Tibial artery (tissue), 4 donors: Measurements from ENCODE around the gene FHOD3.

Source experiments
- DNase-seq, 2 donors: peaks; one replicate each; pipeline ENCODE4 v3.0.0-alpha.2; 2019
- H3K27ac ChIP-seq, 2 donors: fragments of 200-600 bp; sonication (generic) in 1 of 2; 1 replicate in 1 of 2; 2 replicates in 1 of 2; pipeline ENCODE4 v1.5.1; 2018 to 2019; ENCODE audit warnings: mild to moderate bottlenecking in 1 of 2
- H3K27me3 ChIP-seq, 2 donors: fragments of 200-600 bp; sonication (generic) in 1 of 2; one replicate each; pipeline versions ENCODE4 v1.5.1 to v1.6.0; 2016 to 2019
- H3K36me3 ChIP-seq, 3 donors: fragments of 200-600 bp; sonication (generic) in 2 of 3; one replicate each; pipeline ENCODE4 v1.5.1; 2016 to 2019; ENCODE audit warnings: mild to moderate bottlenecking in 2 of 3
- H3K4me1 ChIP-seq, 4 donors: fragments of 200-600 bp; sonication (generic) in 2 of 4; 1 replicate in 3 of 4; 2 replicates in 1 of 4; pipeline ENCODE4 v1.5.1; 2016 to 2019
- H3K4me3 ChIP-seq, 2 donors: fragments of 200-600 bp; sonication (generic) in 1 of 2; 1 replicate in 1 of 2; 2 replicates in 1 of 2; pipeline ENCODE4 v1.5.1; 2018 to 2019; ENCODE audit warnings: mild to moderate bottlenecking in 2 of 2
- H3K9me3 ChIP-seq, 3 donors: fragments of 200-600 bp; sonication (generic) in 1 of 3; one replicate each; pipeline ENCODE4 v1.5.1; 2016 to 2019
- intact Hi-C: fragments of 100-400 bp; cut with DNase I; formaldehyde crosslinking; loops from one replicate; pipeline ENCODE4 v1.15.0; 2023; ENCODE audit warnings: low total_unique reads
- TF ChIP-seq, protein P1 (sequence below), 2 experiments: fragments of 200-600 bp in 1 of 2; fragments of 450-650 bp in 1 of 2; IDR thresholded peaks; one replicate each; pipeline ENCODE4 v1.5.1; 2017 to 2019; ENCODE audit warnings: antibody characterized with exemption in 2 of 2, mild to moderate bottlenecking in 1 of 2, moderate library complexity in 1 of 2

The FHOD3 gene

DNA sequence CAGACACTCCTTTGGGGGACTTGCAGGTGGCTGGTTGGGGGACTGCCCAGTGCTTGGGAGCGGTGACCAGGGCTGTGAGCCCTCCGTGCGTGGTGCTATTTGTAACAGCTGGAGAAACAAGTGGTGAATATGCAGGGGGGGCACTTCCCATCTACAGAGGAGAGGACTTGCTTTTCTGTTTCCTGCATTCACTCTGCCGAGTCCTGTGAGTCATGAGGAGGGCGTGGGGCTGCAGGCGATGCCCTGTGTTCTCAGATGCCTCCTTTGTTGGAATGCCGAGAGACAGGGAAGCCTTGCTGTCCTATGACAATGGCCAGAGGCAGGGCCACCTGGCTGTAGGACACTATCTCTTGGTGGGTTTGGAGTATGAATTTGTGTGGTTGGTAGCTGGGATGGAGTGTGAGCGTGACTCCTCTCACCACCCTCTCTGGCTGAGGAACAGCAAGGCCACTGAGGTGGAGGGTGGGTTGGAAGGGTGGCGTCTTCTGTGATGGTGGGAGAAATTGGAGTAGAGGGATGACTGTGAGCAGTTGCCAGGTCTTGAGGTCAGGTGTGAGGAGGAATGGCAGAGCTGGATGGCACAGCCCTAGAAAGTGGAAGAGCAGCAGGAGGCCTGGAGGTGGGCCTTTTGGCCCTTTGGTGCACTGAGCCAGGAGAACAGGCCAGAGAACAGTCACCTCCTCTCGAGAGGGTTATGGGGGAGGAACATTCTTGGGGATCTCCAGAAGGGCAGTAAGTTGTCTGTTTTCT is 24.3 kb downstream of the FHOD3 start:
- Histone ChIP-seq H3K27ac (no peak overlapping the region), H3K4me1 (peaks cover 0 to 10% (median 3%) of the 10 kb centered on the region in 4 donors), H3K9me3 (peaks cover 0 to 16% (median 0%) of the 10 kb centered on the region in 3 donors), H3K4me3 (no peak overlapping the region), H3K27me3 (no peaks in the 10 kb centered on the region), H3K36me3 (no peaks in the 10 kb centered on the region)
- DNase-seq, result no peak
- intact Hi-C loops, result no loop called here
- TF ChIP-seq, protein P1, sequence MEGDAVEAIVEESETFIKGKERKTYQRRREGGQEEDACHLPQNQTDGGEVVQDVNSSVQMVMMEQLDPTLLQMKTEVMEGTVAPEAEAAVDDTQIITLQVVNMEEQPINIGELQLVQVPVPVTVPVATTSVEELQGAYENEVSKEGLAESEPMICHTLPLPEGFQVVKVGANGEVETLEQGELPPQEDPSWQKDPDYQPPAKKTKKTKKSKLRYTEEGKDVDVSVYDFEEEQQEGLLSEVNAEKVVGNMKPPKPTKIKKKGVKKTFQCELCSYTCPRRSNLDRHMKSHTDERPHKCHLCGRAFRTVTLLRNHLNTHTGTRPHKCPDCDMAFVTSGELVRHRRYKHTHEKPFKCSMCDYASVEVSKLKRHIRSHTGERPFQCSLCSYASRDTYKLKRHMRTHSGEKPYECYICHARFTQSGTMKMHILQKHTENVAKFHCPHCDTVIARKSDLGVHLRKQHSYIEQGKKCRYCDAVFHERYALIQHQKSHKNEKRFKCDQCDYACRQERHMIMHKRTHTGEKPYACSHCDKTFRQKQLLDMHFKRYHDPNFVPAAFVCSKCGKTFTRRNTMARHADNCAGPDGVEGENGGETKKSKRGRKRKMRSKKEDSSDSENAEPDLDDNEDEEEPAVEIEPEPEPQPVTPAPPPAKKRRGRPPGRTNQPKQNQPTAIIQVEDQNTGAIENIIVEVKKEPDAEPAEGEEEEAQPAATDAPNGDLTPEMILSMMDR (IDR thresholded peaks at IDR 0.05), result no peak

DNA sequence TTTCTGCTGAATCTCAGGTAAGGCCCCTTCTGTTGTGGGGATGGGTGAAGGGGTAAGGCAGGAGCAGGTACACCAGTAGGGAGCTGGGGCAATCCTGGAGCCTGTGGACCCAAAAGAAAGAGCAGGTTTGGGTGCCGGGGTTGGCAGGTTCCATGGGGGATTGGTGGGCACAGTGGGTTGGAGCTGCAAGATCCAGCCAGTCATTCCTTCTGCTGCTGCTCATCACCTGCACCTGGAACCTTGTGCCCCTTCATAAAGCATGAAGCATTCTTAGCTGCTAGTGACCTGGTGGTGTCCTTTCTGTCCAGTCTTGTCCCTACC is 24.9 kb downstream of the FHOD3 start:
- Histone ChIP-seq H3K27me3 (no peaks in the 10 kb centered on the region), H3K4me3 (no peak overlapping the region), H3K4me1 (peaks cover 0 to 10% (median 3%) of the 10 kb centered on the region in 4 donors), H3K27ac (no peak overlapping the region), H3K9me3 (peaks cover 0 to 16% (median 0%) of the 10 kb centered on the region in 3 donors), H3K36me3 (no peaks in the 10 kb centered on the region)
- intact Hi-C loops, result no loop called here
- TF ChIP-seq, protein P1 (IDR thresholded peaks at IDR 0.05), result no peak
- no peak for DNase-seq

DNA sequence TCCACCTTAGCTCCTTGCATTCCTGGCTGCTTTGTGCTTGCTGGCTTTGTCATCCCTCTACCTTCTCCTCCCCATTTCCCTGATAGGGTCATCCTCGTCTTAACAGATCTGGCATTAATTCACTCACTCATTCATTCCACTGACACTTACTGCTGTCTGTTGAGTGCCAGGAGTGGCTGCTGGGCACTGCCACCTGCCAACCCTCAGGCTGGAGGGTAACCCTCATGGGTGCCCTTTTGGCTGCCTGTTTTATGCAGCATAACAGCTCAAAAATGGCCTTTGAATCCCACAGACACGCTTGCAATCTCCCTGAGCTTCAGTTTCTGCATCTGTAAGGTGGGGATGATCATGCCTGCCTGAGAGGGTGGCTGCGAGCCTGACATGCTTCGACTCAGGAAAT is 25.2 kb downstream of the FHOD3 start:
- peaks cover 0 to 10% (median 3%) of the 10 kb centered on the region in 4 donors for H3K4me1 ChIP-seq
- H3K27me3 ChIP-seq, result no peaks in the 10 kb centered on the region
- no peak overlapping the region for H3K27ac ChIP-seq
- no peak overlapping the region for H3K4me3 ChIP-seq
- H3K36me3 ChIP-seq, result no peaks in the 10 kb centered on the region
- TF ChIP-seq, protein P1 (IDR thresholded peaks at IDR 0.05), result no peak
- H3K9me3 ChIP-seq, result peaks cover 0 to 16% (median 0%) of the 10 kb centered on the region in 3 donors
- intact Hi-C loops, result no loop called here
- DNase-seq, result no peak

DNA sequence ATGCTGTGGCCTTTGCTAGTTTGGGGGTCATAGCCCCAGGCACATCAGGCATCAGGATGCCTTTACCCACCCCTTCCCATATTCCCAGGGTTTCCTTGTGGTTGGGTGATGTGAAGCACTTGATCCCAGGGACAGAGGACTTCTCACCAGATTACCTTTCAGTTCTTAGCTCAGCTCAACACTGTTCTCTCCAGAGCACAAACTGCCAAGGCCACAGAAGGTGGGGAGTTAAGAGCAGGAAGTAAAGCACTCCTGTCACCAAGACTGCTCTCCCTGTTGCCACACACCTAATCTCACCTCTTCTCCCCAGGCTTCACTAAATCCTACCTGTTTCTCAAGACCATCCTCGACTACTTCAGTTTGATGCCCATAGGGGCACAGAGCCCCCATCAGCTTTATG is 25.9 kb downstream of the FHOD3 start:
- no peak for DNase-seq
- intact Hi-C loops, result no loop called here

DNA sequence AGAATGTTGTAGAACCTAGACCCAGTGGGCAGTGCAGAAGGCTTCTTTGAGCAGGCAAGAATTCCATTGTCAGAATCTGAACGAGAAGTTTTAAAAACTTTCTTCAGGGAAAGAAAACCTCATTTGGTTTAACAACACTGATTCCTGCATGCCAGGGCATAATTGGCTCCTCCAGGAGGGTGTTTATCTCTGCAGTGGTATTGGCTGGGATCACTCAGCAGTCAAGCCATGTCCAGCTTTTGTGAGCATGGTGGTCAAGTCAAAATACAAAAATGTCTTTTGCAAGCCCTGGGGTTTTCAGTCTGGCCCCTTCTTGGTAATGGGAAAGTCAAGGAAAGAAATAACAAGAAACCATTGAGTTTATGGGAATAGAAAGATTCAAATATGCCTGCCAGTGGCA is 28.3 kb downstream of the FHOD3 start:
- H3K4me3 ChIP-seq, result no peak overlapping the region
- TF ChIP-seq, protein P1 (IDR thresholded peaks at IDR 0.05), result no peak
- H3K4me1 ChIP-seq, result peaks cover 0 to 16% (median 4%) of the 10 kb centered on the region in 4 donors
- no peak for DNase-seq
- H3K36me3 ChIP-seq, result no peaks in the 10 kb centered on the region
- no peak overlapping the region for H3K27ac ChIP-seq
- intact Hi-C loops, result no loop called here
- H3K9me3 ChIP-seq, result no peaks in the 10 kb centered on the region
- no peaks in the 10 kb centered on the region for H3K27me3 ChIP-seq

More for the DNA sequence above, 25.9 kb downstream of the FHOD3 start:
- Histone ChIP-seq H3K36me3 (no peaks in the 10 kb centered on the region), H3K4me3 (no peak overlapping the region), H3K4me1 (peaks cover 0 to 10% (median 3%) of the 10 kb centered on the region in 4 donors), H3K9me3 (peaks cover 0 to 10% (median 0%) of the 10 kb centered on the region in 3 donors), H3K27ac (no peak overlapping the region), H3K27me3 (no peaks in the 10 kb centered on the region)
- TF ChIP-seq, protein P1 (IDR thresholded peaks at IDR 0.05), result no peak
